Stomach (tissue), 9 donors: ENCODE measurements around the gene CERS5. TPM values are rescaled to one million over a fixed set of nuclear protein-coding genes. Genes with fewer than 3 reads are reported as not detected.
A peak's percentile ranks its signal among the peaks of the same experiment; 100 is the strongest.

ENCODE experiments used
- DNase-seq, 2 donors: peaks; one replicate each; pipeline versions ENCODE4 v3.0.0 to v3.0.0-alpha.2; 2013 to 2019
- H3K27ac ChIP-seq, 5 donors: fragments of 200-600 bp in 4 of 5; sonication (generic) in 4 of 5; one replicate each; pipeline ENCODE4 v1.5.1; 2013 to 2019; ENCODE audit warnings: mild to moderate bottlenecking in 1 of 5, moderate library complexity in 1 of 5
- H3K27me3 ChIP-seq, 3 donors: fragments of 200-600 bp; sonication (generic); one replicate each; pipeline ENCODE4 v1.5.1; 2017 to 2019; ENCODE audit warnings: mixed run types in 1 of 3
- H3K36me3 ChIP-seq, 4 donors: fragments of 200-600 bp; sonication (generic); 1 replicate in 3 of 4; 2 replicates in 1 of 4; pipeline ENCODE4 v1.5.1; 2016 to 2019
- H3K4me1 ChIP-seq, 4 donors: fragments of 200-600 bp; sonication (generic); one replicate each; pipeline ENCODE4 v1.5.1; 2016 to 2019
- H3K4me3 ChIP-seq, 4 donors: fragments of 200-600 bp; sonication (generic) in 3 of 4; one replicate each; pipeline ENCODE4 v1.5.1; 2016 to 2019; ENCODE audit warnings: mild to moderate bottlenecking in 1 of 4
- H3K9me3 ChIP-seq, 4 donors: fragments of 200-600 bp; sonication (generic); one replicate each; pipeline ENCODE4 v1.5.1; 2016 to 2019
- EP300 ChIP-seq: sonication (generic); formaldehyde crosslinking; IDR thresholded peaks from one replicate; pipeline ENCODE4 v1.6.1; 2017; ENCODE audit warnings: antibody characterized with exemption
- POLR2A ChIP-seq, 4 donors: fragments of 450-650 bp; IDR thresholded peaks; one replicate each; pipeline ENCODE4 v1.6.1; 2016; ENCODE audit warnings: antibody characterized with exemption in 4 of 4, control low read depth in 2 of 4, mild to moderate bottlenecking in 1 of 4, moderate library complexity in 1 of 4
- POLR2AphosphoS5 ChIP-seq, 3 donors: sonication (generic); formaldehyde crosslinking; IDR thresholded peaks; one replicate each; pipeline ENCODE4 v1.6.1; 2016; ENCODE audit warnings: antibody characterized with exemption in 3 of 3
- WGBS, 5 donors: extraction: QIAGEN DNeasy Blood & Tissue Kit in 3 of 5; methylation state at CpG; one replicate each; pipeline versions ENCODE4 v1.1.5 to v1.1.7; 2013 to 2018; 5-methylcytosine and 5-hydroxymethylcytosine counted together
- intact Hi-C: fragments of 100-400 bp; cut with DNase I; formaldehyde crosslinking; loops from one replicate; pipeline ENCODE4 v1.15.1; 2023; ENCODE audit warnings: low total_unique reads
- polyA plus RNA-seq, 3 donors: library from polyadenylated mRNA; stranded (reverse); fragments of 200-250 nt; gene quantifications; one replicate each; pipeline ENCODE4 v1.2.3, GENCODE V29; 2013
- total RNA-seq, 5 donors: library from RNA; depleted of rRNA; stranded (reverse); fragments of >200 nt; gene quantifications; one replicate each; pipeline versions ENCODE4 v1.1.0 to v1.2.3, GENCODE V29; 2014 to 2016
- TF ChIP-seq, protein P1 (sequence below), 7 experiments: fragments of 450-650 bp in 4 of 7; fragments of 200-600 bp in 3 of 7; sonication (generic) in 3 of 7; IDR thresholded peaks; one replicate each; pipeline ENCODE4 v1.5.1; 2016 to 2019; ENCODE audit warnings: antibody characterized with exemption in 7 of 7, control low read depth in 2 of 7, mild to moderate bottlenecking in 1 of 7
- donor health status: healthy with polysubstance abuse.
- donor health status: Bipolar disorder and iron deficiency.
- donor health status: healthy.

The CERS5 gene
- total and polyA plus RNA-seq, 8 donors: 3.2 to 114 (median 24.0) TPM

DNA sequence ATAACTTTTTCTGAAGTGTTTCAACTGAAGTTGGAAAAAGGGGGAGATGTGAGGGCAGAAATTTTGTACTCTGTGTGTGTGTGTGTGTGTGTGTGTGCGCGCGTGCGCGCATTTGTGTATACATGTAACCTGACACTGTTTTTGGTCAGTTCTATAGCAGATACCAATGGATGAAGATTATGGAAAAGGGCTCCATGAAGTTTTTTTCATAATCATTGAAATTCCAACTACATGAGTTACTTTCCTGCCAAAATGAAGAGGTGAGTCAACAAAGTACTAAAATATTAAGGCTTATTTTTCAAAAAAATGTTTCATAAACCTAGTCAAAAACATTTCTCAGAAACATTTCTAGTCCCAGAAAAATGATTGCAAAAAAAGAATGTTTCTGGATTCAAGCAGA, 25.7 kb upstream of the CERS5 start:
- Histone ChIP-seq H3K27ac (no peak overlapping the region), H3K27me3 (no peaks in the 10 kb centered on the region), H3K4me1 (peaks cover 0 to 24% (median 12%) of the 10 kb centered on the region in 4 donors), H3K9me3 (no peaks in the 10 kb centered on the region), H3K36me3 (peaks cover 30 to 86% (median 75%) of the 10 kb centered on the region in 4 donors), H3K4me3 (no peak overlapping the region)
- no peak for TF ChIP-seq EP300
- TF ChIP-seq POLR2A (IDR thresholded peaks at IDR 0.05): no peak
- TF ChIP-seq, protein P1, sequence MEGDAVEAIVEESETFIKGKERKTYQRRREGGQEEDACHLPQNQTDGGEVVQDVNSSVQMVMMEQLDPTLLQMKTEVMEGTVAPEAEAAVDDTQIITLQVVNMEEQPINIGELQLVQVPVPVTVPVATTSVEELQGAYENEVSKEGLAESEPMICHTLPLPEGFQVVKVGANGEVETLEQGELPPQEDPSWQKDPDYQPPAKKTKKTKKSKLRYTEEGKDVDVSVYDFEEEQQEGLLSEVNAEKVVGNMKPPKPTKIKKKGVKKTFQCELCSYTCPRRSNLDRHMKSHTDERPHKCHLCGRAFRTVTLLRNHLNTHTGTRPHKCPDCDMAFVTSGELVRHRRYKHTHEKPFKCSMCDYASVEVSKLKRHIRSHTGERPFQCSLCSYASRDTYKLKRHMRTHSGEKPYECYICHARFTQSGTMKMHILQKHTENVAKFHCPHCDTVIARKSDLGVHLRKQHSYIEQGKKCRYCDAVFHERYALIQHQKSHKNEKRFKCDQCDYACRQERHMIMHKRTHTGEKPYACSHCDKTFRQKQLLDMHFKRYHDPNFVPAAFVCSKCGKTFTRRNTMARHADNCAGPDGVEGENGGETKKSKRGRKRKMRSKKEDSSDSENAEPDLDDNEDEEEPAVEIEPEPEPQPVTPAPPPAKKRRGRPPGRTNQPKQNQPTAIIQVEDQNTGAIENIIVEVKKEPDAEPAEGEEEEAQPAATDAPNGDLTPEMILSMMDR (IDR thresholded peaks at IDR 0.05): no peak
- TF ChIP-seq POLR2AphosphoS5 (IDR thresholded peaks at IDR 0.05): no peak
- intact Hi-C loops: no loop called here
- 77 to 95% (median 86%) methylated on average over 5 of the region's 5 CpGs for WGBS, 5 donors
- no peak for DNase-seq

- intact Hi-C loops: no loop called here
- H3K4me3 ChIP-seq: no peak overlapping the region
- no peak overlapping the region for H3K27ac ChIP-seq
- peaks cover 30 to 79% (median 73%) of the 10 kb centered on the region in 4 donors for H3K36me3 ChIP-seq
- H3K9me3 ChIP-seq: no peaks in the 10 kb centered on the region
- H3K4me1 ChIP-seq: peaks cover 0 to 24% (median 13%) of the 10 kb centered on the region in 4 donors
- WGBS, 5 donors: 93 to 100% (median 97%) methylated on average over 4 of the region's 4 CpGs
- TF ChIP-seq, protein P1 (IDR thresholded peaks at IDR 0.05): no peak
- TF ChIP-seq POLR2A (IDR thresholded peaks at IDR 0.05) (no peak), POLR2AphosphoS5 (IDR thresholded peaks at IDR 0.05) (no peak), EP300 (no peak)
- DNase-seq: no peak
- H3K27me3 ChIP-seq: no peaks in the 10 kb centered on the region
Observed at GRCh38 chr12:50192236-50192635, 25.1 kb upstream of the CERS5 start.

DNA sequence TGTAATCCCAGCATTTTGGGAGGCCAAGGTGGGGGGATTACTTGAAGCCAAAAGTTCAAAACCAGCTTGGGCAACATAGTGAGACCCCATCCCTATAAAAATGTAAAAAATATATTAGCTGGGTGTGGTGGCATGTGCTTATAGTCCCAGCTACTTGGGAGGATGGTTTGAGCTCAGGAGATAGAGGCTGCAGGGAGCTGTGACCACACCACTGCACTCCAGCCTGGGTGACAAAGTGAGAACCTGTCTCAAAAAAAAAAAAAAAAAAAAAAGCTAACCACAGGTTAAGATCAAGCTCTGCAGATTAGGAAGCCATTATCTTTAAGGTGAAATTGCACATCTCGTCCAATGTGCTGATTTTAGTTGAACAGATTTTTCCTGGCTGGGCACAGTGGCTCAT, 23.7 kb upstream of the CERS5 start:
- Histone ChIP-seq H3K4me1 (peaks cover 0 to 36% (median 18%) of the 10 kb centered on the region in 4 donors), H3K27ac (no peak overlapping the region), H3K27me3 (no peaks in the 10 kb centered on the region), H3K9me3 (no peaks in the 10 kb centered on the region), H3K36me3 (peaks cover 30 to 66% (median 61%) of the 10 kb centered on the region in 4 donors), H3K4me3 (no peak overlapping the region)
- DNase-seq: no peak
- TF ChIP-seq POLR2AphosphoS5 (IDR thresholded peaks at IDR 0.05) (no peak), POLR2A (IDR thresholded peaks at IDR 0.05) (no peak), EP300 (no peak)
- TF ChIP-seq, protein P1 (IDR thresholded peaks at IDR 0.05): no peak
- WGBS, 5 donors: 72 to 90% (median 82%) methylated on average over 1 of the region's 1 CpG
- intact Hi-C loops: no loop called here

DNA sequence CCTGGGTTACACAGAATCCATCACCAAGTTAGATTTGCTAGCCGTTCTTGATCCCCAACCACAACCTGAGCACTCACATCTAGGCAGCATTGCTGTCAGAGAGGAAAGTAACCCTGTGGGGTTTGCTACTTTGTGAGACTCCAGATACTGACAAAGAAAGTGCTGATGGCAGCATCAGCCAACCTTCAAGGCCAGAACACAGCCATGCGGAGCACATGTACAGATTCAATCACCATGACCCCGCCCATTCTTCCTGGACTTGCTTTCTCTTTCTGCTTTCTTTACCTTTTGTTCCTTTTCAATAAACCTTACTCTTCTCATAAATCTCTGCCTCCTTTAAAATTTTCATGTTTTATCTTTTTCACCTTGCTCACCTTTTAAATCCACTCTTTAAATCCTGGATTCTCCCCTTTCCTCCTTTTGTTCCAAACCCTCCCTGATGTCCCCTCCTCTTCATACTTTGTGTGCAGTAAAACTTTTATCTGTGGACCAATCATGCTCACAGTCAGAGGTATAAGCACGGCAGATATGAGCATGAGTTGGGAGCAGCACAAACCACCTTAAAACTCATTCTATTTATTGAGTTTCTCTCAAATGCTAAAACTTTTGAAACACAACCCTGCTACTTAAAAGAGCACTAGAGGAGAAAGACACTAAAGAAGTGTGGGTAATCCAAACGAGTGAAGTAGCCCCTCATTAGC, 21.9 kb upstream of the CERS5 start:
- peak overlapping the region in 4 of 5 donors; percentile 14 to 38 (median 22) for H3K27ac ChIP-seq
- 66 to 78% (median 76%) methylated on average over 5 of the region's 5 CpGs for WGBS, 5 donors
- peaks cover 18 to 52% (median 49%) of the 10 kb centered on the region in 4 donors for H3K36me3 ChIP-seq

More for the DNA sequence above, 21.9 kb upstream of the CERS5 start:
- no peaks in the 10 kb centered on the region for H3K27me3 ChIP-seq
- no peak for DNase-seq
- peaks cover 0 to 43% (median 23%) of the 10 kb centered on the region in 4 donors for H3K4me1 ChIP-seq
- TF ChIP-seq, protein P1 (IDR thresholded peaks at IDR 0.05): no peak
- no peak for TF ChIP-seq POLR2AphosphoS5 (IDR thresholded peaks at IDR 0.05)
- no peak for TF ChIP-seq POLR2A (IDR thresholded peaks at IDR 0.05)
- TF ChIP-seq EP300: no peak
- H3K4me3 ChIP-seq: no peak overlapping the region
- intact Hi-C loops: no loop called here
- H3K9me3 ChIP-seq: no peaks in the 10 kb centered on the region
